CD4-positive, alpha-beta T cell treated with Interferon alpha-2 for 1 hour (primary cell): ENCODE data around the gene TMEM63A.
A peak's percentile ranks its signal among the peaks of the same experiment; 100 is the strongest.
"Not testable (repeated sequence)": the region's sequence is repeated elsewhere in the genome, so short reads cannot be mapped to it uniquely, and the experiment has no call there.

Experiments used
- DNase-seq, 2 donors: peaks; one replicate each; pipeline ENCODE4 v3.0.0-alpha.2; 2020 to 2022

The TMEM63A gene

DNA sequence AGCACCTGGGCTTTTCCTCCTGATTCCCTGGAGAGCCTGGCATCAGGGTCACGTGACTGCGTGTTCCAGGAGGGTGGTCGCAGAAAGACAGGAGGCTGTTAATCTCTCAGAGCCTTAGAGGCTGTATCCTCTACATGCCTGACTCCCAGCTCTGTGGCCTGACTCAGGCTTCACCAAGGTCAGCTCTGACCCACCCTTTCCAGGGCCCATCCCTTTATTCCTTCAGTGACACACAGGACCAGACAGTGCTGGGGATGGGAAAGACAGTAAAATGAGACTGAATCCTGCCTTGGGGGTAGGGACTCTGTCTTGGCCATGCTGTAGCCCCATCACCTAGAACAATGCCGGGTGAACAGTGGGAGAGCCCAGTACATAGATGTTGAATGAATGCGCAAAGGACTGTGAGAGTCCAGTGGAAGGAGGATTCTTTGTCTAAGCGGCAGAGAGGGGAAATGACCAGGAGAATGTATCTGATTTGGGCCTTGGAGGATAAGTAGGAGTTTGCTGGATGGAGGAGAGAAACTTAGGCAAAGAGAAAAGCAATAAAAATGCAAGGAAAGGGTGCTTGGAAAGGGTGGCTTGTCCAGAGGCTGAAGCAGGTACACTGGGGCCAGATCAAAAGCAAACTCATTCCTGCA, 39.3 kb downstream of the TMEM63A start:
- no peak for DNase-seq

DNA sequence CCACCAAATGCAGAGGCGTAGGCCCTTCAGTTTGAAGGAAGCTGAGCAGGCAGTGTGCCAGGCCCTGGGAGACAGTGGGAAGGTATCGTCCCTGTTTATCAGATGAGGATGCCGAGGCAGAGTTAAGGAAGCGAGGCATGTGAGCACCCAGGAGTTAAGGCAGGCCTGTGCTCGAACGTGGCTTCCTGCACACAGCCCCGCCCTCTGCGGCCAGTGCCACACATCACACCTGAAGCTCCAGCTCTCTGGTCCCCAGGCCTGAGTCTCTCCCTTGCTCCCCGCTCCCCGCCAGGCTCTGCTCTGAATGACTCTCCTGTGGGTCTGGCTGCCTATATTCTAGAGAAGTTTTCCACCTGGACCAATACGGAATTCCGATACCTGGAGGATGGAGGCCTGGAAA, 40.1 kb downstream of the TMEM63A start:
- peak in 1 of 2 donors; percentile 27 for DNase-seq

DNA sequence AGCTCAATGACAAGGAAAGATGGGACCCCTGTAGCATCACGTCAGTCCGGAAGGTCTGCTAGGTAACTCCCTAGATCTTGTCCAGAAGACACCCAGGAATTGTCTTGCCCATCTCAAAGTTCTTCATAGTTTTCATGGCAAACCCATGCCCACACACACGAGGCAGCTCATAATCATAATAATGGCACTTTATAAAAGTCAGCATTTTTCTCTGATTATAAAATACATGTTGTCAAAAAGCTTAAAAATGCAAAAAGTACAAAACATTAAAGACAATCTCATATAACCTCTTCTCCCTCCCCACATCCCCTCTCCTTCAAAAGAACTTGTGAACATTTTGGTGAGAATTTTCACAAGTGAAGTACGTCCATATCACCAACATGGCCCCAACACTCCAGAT, 41.5 kb downstream of the TMEM63A start:
- no peak for DNase-seq

DNA sequence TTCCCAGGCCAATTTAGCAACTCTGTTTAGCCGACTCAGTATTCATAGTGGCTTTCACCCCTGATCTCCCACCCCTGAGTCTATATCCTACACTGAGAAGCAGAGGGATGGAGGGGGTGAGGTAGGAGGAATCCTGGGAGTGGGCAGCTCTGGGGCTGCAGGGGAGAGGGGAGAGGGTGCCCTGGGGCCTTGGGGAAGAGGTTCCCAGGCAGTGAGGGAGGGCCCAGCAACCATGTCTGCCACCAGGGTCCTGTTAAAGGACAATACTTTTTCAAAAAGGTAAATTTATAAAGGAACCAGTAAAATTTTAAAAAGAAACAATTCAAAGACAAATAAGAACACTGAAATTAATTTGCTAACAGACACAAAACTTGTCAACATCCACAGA, 42.0 kb downstream of the TMEM63A start:
- no peak for DNase-seq

DNA sequence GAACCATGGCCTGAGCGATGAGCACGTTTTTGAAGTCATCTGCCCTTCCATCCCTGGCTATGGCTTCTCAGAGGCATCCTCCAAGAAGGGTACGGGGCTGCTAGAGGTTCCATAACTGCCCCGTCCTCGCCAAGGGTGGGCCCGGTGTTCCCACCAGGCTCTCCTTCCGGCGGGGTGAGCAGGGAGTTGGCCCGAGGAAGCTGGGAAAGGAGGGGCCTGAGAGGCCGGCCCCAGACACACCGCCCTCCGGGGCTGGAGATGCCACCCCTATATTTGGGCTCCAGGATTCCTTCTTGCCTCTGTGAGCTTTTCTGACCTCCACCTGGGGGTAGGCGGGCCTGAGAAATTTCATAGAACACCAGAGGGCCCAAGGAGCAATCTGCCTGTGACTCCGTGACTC, 43.4 kb downstream of the TMEM63A start:
- no peak for DNase-seq

DNA sequence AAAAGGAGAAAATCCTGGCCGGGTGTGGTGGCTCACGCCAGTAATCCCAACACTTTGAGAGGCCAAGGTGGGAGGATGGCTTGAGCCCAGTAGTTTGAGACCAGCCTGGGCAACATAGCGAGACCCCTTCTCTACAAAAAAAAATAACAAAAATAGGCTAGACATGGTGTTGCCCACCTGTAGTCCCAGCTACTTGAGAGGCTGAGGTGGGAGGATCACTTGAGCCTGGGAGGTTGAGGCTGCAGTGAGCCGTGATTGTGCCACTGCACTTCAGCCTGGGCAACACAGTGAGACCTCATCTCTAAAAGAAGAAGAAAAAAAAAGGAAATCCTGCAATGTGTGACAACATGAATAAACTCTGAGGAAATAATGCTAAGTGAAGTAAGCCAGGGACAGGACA, 45.9 kb downstream of the TMEM63A start:
- DNase-seq: not testable (repeated sequence)

DNA sequence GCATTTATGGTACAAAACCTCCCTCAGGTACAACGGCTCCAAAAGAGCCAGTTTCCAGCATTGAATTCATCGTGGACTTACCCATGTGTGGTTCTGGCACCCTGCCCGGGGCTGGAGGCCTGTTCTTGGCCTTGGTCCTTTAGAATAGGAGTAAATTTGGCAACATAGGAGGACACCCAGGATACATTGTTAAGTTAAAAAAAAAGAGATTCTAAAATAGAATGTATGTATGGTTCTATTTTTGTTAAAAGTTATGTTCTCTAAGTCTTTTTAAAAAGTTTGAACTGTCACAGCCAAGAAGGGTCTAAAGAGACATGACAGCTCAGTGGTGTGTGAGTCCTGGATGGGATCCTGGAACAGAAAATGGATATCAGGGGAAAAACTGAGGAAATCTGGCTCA, 46.3 kb downstream of the TMEM63A start:
- DNase-seq: no peak

DNA sequence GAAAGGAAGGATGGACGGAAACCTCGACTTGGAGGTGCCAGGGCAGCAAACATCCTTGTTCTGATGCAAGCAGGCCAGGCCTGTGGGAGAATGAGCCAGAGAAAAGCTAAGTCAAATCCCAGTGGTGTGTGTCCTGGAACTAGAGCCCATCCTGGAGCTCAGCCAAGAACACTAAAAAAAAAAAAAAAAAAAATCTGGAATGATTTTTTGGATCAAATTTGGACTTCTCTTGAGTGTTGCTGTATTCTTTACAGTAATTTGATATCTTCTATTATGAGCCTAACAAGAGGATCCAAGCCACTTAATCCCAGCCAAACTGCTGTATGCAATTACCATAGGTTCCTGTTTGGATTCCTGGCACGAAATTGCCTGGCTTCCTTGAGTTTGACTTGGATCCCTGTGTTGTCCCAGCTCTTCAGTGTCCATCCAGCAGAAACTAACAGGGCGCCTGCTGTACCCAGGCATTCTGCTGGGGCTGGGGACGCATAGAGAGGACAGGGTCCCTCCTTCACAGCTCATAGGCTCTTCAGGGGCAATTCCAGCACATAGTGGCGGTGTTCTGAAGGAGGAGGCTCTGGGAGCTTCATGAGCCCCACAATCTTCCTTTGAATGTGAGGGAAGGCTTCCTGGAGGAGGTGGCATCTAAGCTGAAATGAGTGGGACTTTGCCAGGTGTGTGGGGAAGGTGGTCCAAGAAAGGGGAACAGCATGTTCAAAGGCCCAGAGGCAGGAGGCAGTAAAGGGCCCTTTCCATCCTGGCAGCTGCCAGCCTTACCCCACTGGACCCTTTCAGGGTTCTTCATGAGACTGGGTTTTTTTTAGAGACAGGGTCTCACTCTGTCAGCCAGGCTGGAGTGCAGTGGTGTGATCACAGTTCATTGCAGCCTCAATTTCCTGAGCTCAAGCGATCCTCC, 47.5 kb downstream of the TMEM63A start:
- no peak for DNase-seq

DNA sequence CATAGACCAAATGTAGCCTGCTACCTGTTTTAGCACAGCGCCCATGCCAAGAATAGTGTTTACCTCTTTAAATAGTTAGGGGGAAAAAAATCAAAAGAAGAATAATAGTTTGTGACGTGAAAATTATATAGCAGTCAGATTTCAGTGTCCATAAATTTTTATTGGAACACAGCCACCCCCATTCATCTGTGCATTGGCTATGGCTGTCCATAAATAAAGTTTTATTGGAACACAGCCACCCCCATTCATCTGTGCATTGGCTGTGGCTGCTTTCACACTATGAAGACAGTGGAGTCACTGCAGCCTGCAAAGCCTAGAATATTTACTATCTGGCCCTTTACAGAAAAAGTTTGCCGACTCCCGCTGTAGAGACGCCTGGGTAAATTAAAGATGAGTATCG, 51.3 kb downstream of the TMEM63A start:
- no peak for DNase-seq

DNA sequence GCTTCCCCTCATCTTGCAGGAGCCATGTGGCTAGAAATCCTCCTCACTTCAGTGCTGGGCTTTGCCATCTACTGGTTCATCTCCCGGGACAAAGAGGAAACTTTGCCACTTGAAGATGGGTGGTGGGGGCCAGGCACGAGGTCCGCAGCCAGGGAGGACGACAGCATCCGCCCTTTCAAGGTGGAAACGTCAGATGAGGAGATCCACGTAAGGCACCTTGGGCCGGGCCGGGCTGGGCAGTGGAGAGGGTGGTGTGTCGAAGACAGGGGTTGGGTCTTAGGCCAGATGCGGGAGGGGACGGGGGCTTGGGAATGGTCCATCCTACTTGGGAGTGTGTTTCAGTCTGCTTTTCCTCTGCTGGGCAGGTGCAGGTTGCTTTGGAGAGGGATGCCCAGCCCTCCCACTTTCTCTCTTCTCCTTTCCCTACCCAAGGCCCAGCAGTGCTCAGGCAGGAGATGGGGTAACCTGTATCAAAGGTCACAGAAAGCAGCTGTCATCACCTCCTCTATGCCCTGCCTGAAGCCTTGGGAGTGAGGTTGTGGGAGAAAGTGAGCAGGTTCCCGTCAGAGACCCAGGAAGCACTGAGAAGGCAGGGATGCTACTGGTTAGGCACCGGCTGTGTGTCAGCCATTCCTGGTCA, 53.4 kb downstream of the TMEM63A start:
- DNase-seq: no peak

DNA sequence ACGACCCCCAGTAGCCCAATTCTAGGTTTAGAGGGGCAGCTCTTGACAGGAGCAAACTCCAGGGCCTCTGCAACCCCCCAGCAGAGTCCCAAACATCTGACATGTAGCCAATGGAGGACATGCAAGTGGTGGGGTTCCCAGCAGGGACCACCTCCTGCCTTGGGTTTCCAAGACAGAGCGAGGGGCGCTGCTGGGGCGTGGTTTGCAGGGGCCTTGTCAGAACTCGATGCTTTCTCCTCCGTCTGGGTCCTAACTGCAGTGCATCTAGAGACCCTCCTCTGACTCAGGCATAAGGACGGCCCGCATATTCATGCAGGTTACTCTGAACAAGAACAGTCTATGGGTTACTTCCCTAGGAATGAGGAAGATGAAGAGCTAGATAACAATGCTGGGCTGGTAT, 55.1 kb downstream of the TMEM63A start:
- DNase-seq: no peak

DNA sequence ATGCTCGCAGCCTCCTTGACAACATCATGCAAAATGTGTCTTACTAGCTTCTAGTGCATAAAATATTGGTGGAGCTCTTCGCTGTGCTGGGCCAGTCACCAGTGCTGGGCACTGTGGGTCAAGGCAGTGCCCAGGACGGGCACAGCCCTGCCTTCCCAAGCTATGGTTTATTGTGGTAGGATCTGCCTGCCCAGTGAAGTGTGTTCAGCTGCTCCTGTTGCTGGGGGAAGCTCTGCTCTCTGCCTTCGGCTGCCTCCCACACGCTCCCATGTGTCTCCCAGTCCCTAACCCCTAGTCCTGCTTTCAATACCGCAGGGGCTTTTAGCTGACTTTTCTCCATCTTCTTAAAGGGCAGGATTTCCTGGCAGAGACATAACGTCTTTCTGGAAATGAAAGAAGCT, 56.6 kb downstream of the TMEM63A start:
- no peak for DNase-seq

DNA sequence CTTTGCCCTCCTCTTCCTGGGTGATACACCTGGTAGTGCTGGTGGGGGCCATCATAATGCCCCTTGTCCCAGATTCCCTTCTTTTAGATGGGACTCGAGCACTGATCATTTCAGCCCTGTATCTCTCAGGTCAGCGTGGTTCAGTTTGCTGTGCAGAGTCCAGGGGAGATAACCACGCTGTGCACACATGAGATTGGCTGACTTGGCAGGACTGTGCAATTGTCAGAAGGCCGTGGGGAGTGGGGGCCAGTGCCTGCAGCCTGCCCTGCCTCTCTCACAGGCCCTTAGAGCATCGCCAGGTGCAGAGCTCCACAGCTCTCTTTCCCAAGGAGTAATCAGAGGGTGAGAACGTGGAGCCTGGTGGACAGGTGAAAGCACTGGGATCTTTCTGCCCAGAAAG, 57.1 kb downstream of the TMEM63A start:
- no peak for DNase-seq

DNA sequence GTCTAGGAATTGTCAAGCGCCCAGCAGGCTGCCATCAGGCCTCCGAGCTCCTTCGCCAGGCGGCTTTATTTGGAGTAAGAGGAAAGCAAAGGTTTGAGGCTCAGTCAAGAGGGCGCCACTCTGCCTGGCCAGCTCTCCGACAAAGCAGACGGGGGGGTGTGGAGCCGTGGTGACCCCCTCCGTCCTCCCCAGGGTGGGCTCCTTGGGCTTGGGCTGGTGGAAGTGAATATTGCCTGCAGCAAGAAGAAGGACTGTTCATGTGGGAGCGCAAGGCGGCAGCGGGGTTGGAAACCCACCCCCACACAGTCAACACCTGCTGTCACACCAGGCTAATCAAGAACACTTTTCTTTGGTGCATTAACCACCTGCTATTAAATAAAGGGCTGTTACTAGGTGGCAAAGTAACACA, 57.6 kb downstream of the TMEM63A start:
- DNase-seq: no peak

DNA sequence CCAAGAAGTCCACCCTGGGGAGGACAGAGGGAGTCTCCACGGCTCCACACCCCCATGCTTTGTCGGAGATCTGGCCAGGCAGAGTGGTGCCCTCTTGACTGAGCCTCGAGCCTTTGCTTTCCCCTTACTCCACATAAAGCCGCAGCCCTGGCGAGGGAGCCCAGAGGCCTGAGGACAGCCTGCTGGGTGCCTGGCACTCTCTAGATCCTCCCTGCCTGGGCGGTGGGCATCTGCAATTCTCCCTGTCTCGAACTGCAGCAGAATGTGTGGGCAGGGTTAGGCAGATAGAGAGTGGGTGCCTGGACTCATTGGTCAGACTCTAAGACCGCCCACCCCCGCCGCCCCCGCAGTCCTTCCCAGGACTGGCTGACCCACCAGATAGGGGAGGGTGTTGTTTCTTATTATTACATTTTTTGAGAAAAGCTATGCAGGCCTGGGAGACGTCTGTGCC, 58.3 kb downstream of the TMEM63A start:
- DNase-seq: no peak

DNA sequence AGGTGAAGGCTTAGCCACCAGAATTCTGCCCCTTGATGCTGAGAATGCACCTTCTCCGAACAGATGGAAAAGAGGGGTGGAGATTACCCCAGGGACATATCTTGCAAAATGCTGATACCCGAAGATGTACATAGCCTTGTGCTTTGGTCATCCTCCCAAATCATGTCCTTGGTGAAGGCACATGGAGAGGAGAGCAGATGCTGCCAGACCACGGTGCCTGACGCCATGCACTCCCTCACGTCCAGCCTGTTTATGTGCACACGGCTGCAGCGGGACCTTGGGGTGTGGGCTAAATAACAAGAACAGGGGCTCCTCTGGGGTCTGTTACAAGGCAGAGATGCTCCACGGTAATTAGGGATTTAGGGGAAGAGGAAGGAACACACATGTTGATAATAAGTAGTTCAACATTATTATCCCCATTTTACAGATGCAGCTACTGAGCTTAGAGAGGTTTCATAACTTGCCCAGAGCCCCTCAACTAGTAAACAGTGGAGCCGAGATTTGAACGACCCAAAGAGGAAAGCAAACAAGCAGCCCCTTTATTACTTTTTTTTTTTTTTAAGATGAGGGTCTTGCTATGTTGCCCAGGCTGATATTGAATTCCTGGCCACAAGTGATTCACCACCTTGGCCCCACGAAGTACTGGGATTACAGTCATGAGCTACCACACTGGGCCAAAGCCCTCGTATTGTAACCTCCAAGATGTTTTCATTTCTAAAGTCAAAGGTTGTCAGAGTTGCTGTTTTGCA, 59.4 kb downstream of the TMEM63A start:
- DNase-seq: no peak

DNA sequence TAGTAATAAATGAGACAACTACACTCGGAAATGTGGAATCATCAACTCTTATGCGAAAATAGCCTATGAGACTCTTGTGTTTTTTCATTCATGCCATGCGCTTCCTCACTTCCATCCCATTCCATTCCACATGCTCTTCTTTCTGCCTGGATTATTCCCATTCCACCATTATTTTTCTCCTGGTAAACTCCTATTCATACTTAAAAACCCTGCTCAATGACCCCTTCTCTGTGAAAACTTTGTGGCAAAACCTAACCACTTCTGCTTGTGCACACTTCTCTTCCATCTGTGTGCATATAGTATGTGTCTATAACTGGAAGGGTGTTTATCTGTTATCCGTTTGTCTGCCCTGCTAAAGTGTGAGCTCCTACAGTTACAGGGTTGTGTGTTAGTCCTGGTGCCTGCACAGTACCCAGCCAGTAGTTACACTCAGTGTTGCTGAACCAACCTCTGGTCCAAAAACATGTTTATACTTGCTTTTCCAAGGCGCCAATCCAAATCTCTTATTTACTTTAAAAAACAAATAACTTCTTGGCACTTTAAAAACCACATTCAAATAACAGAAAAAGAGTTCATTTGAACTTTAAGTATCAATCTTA, 61.6 kb downstream of the TMEM63A start:
- no peak for DNase-seq

DNA sequence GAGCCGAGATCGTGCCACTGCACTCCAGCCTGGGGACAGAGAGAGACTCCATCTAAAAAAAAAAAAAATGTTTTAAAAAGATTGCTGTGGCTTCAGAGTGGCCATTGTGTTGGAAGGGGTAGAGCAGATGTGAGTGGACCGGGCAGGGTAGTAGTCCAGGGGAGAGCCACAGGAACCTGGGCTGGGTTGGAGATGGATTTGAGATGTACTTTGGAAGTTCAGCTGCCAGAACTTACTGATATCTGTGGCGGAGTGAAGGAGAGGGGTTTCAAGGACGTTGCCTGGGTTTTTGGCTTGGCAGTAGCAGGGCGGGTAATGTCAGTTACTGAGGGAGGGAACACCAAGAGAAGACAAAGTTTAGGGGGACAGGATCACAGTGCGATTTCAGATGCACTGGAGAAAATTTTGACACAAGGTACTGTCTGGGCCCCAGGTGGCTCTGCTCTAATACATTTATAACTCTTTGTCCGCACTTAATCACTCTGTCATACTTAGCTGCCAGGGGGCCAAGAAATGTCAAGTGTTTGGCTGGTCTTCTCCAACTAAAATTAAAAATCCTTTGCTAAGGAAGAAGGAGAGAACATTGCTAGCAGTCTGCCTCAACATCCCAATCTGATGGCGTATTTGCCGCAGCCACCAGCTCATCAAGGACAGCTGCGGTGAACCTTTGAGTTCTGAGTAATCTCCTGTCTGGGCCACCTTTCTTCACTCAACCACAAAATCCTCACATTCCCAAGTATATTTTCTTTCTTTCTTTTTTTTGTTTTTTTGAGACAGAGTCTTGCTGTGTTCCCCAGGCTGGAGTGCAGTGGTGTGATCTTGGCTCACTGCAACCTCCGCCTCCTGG, 62.6 kb downstream of the TMEM63A start:
- no peak for DNase-seq

DNA sequence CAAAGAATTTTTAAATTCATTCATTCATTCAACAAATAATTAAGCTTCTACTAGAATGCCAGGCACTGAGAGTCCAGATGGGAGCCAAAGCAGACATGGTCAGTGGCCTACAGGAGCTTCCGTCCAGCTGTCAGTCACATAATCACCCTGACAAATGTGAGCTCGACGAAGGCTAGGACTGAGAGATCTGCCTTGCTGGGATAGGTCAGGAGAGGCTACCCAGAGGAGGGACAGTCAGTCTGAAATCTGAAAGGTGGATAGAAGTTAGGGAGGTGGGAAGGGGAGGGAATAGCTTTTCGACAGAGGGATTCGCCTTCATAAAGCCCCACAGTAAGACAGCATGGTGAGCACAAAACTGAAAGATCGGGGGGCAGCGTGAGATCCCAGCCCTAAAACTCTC, 64.0 kb downstream of the TMEM63A start:
- no peak for DNase-seq

DNA sequence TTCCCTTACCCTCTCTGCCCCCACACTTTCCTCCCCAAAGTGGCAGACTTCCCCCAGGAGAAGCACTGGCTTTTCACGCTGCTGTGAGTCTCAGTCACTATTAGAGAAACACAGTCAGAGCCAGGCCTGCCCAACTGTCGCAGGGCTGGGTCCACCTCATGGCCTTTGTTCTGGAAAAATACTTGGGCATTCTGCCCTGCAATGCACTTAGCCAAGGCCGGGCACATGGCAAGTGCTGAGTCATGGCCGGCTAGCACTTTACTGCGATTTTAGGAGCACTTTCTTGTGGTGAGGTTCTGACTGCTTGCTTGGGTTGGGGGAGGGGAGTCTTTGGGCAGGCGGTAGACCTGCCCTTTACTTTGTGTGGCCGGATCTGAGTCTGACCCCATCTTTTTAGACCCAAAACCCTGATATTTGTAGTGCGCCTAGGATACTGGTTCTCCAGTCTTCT, 64.5 kb downstream of the TMEM63A start:
- DNase-seq: no peak

DNA sequence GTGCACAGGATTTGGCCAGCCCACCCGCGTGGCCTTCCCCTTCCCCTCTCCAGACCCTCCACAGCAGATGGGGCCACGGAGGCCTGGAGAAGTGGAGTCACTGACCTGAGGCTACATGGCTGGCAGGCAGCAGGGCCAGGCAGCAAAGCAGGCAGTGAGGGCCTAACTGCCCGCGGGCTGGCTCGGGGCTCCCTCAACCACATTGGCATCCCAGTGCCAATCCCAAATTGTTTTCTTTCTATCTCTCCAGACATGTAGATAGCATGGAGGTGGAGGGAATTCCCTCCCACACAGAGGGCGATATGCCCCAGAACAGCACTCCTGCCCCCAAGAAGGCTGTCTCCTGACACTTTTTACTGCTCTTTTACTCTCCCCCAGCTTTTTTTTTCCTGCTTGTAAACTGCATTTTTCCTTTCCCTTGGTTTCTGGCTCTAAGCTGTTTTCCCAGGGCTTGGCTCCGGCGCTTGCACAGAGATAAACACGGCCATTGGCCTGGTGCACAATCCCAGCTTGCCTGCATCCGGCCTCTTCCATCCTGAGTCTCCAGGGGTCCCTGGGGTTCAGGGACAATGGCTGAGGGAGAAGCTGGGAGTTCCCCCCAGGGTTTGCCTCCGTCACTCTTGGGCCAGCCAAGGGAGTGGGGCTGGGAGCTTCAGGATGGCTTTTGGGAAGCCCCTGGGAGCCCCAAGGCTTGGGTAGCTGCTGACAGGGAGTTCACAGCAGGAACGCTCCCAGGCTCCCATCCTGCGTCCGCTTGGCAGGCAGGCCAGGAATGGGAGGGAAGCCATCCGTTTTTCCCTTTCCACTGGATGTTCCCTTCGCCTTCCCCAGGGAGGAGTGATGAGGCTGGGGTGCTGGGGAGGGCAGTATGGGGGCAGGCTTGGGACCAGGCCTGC, 65.3 kb downstream of the TMEM63A start:
- no peak for DNase-seq
